ENCODE data around the gene MRGPRE. TPM values are rescaled to one million over a fixed set of nuclear protein-coding genes. Genes with fewer than 3 reads are reported as not detected.
A peak's percentile ranks its signal among the peaks of the same experiment; 100 is the strongest.

MRGPRE gene
- total RNA-seq, 1 experiment from 2014 or later = not detected

DNA sequence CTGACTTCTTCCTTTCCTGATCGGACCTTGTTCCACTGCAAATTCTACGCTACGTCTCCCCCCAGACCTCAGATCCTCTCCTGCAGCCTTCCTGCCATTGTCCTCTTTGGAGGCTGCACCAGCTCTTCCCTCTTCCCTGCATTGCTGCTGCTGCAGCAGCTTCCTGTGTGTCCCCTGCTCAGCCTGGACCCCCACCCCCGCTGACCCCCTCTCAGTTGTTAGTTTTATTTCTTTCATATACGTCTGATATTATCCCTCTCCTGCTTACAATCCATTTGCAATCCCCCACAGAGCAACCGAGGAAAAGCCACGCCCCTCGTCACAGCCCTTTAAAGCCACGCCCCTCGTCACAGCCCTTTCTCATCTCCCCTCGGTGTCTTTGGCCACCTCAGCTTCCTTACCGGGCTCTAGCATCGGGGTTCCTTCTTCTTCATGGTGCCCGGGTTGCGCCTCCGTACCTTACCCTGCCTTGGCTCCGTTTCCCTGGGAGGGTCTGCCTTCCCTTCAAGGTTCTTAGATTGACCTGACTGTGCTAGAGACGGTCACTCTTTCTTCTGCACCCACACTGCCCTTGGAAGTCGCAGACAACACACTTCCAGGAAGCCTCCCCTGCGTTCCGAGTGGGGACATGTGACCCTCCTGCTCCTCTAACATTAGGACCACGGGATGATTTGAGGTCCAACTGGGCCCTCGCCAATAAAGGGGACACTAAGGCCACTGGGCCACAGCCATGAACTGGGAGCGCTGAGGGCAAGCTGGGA lies 18.4 kb downstream of the MRGPRE start:
- no peaks in the 10 kb centered on the region; the same call in 1 of the 2 replicates for H3K27me3 Mint-ChIP-seq (ENCODE audit: low read depth)
- ChIA-PET POLR2A (no interaction called here), CTCF (interaction anchor here (0.6 to 1.3 kb wide), 3 partner anchors 10 to 103 kb away, joined by 3 to 4 read pairs (median 3); no protein-coding TSS in a partner anchor)
- ATAC-seq = no peak
- no peak overlapping the region for H3K27ac Mint-ChIP-seq
- peak overlapping the region; percentile 9; the same call in 1 of the 2 replicates for H3K4me3 Mint-ChIP-seq
- peak; percentile 29 for DNase-seq (ENCODE audit: low spot score)
- TF ChIP-seq IRF2 (CRISPR knock-in tag; IDR thresholded peaks at IDR 0.05; ENCODE audit: borderline replicate concordance, low read depth) (no peak), NR1H2 (CRISPR knock-in tag; IDR thresholded peaks at IDR 0.05) (no peak), ZNF138 (CRISPR knock-in tag; conservative IDR thresholded peaks at IDR 0.05) (no peak)
- no peaks in the 10 kb centered on the region; the same call in 1 of the 2 replicates for H3K36me3 Mint-ChIP-seq
- H3K4me1 Mint-ChIP-seq = peaks cover 33% of the 10 kb centered on the region
- H3K9me3 Mint-ChIP-seq = peaks cover 10% of the 10 kb centered on the region

DNA sequence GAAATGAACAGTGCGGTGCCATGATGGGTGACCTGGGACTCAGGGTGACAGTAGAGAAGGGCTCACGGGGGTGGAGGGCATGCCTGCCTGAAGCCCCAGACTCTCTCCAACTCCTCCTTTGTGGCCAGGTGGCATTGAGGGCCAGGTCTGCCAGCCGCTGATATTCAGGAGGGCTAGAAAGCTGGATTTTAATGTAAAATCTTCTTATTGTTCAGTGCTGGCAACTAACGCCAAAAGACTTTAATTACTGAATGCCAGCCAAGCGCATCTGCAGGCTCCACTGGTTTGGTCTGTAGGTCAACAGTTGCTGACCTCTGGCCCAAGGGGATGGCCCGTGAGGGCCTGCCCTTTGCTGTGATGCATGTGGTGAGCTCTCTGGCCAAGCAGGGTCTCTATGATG lies 23.9 kb downstream of the MRGPRE start:
- Mint-ChIP-seq H3K4me3 (no peak overlapping the region), H3K36me3 (no peaks in the 10 kb centered on the region; the same call in 1 of the 2 replicates), H3K9me3 (peaks cover 6% of the 10 kb centered on the region), H3K4me1 (peaks cover 10% of the 10 kb centered on the region), H3K27ac (no peak overlapping the region), H3K27me3 (ENCODE audit: low read depth) (peaks cover 23% of the 10 kb centered on the region)
- DNase-seq (ENCODE audit: low spot score) = no peak
- ChIA-PET CTCF (interaction anchor here (1.4 kb wide), 1 partner anchor 44 kb away, joined by 3 read pairs; the partner anchor contains the start of gene OSBPL5), POLR2A (no interaction called here)
- no peak for ATAC-seq
- TF ChIP-seq, protein P1, sequence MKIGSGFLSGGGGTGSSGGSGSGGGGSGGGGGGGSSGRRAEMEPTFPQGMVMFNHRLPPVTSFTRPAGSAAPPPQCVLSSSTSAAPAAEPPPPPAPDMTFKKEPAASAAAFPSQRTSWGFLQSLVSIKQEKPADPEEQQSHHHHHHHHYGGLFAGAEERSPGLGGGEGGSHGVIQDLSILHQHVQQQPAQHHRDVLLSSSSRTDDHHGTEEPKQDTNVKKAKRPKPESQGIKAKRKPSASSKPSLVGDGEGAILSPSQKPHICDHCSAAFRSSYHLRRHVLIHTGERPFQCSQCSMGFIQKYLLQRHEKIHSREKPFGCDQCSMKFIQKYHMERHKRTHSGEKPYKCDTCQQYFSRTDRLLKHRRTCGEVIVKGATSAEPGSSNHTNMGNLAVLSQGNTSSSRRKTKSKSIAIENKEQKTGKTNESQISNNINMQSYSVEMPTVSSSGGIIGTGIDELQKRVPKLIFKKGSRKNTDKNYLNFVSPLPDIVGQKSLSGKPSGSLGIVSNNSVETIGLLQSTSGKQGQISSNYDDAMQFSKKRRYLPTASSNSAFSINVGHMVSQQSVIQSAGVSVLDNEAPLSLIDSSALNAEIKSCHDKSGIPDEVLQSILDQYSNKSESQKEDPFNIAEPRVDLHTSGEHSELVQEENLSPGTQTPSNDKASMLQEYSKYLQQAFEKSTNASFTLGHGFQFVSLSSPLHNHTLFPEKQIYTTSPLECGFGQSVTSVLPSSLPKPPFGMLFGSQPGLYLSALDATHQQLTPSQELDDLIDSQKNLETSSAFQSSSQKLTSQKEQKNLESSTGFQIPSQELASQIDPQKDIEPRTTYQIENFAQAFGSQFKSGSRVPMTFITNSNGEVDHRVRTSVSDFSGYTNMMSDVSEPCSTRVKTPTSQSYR (CRISPR knock-in tag; IDR thresholded peaks at IDR 0.05) = no peak
- TF ChIP-seq ZNF121 (CRISPR knock-in tag; IDR thresholded peaks at IDR 0.05) = no peak
- TF ChIP-seq OVOL2 (CRISPR knock-in tag; IDR thresholded peaks at IDR 0.05; ENCODE audit: borderline replicate concordance) = no peak
- TF ChIP-seq, protein P2, sequence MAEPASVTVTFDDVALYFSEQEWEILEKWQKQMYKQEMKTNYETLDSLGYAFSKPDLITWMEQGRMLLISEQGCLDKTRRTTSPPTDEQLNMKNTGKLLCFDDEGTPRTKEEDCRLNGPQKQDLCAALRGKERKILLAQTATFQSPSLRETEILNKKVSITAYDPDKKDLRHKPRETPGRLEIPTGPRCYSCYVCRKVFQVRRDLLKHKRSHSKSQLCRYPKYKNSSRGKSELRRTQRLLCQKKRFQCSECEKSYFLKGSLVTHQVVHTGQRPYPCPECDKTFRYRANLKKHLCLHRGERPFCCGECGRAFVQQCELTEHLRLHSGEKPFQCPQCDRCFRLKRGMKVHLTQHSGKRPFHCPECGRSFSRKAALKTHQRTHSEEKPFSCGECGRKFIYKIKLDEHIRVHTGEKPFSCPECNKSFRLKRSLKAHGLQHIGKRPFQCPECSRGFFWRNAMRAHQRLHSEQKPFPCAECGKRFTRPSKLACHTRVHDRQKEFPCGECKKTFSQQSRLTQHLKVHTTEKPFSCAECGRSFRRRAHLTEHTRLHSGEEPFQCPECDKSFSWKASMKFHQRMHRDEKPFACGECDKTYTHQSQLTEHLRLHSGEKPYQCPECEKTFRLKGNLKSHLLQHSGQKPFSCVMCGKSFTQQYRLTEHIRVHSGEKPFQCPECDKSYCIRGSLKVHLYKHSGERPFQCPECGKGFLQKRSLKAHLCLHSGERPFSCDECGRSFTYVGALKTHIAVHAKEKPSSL (CRISPR knock-in tag; conservative IDR thresholded peaks at IDR 0.05) = no peak
- TF ChIP-seq, protein P3, sequence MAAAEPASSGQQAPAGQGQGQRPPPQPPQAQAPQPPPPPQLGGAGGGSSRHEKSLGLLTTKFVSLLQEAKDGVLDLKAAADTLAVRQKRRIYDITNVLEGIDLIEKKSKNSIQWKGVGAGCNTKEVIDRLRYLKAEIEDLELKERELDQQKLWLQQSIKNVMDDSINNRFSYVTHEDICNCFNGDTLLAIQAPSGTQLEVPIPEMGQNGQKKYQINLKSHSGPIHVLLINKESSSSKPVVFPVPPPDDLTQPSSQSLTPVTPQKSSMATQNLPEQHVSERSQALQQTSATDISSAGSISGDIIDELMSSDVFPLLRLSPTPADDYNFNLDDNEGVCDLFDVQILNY (CRISPR knock-in tag; IDR thresholded peaks at IDR 0.05) = no peak
- TF ChIP-seq, protein P4, sequence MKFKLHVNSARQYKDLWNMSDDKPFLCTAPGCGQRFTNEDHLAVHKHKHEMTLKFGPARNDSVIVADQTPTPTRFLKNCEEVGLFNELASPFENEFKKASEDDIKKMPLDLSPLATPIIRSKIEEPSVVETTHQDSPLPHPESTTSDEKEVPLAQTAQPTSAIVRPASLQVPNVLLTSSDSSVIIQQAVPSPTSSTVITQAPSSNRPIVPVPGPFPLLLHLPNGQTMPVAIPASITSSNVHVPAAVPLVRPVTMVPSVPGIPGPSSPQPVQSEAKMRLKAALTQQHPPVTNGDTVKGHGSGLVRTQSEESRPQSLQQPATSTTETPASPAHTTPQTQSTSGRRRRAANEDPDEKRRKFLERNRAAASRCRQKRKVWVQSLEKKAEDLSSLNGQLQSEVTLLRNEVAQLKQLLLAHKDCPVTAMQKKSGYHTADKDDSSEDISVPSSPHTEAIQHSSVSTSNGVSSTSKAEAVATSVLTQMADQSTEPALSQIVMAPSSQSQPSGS (CRISPR knock-in tag; IDR thresholded peaks at IDR 0.05; ENCODE audit: borderline replicate concordance, low read depth) = no peak
- TF ChIP-seq JAZF1 (CRISPR knock-in tag; IDR thresholded peaks at IDR 0.05) = no peak
- TF ChIP-seq, protein P5, sequence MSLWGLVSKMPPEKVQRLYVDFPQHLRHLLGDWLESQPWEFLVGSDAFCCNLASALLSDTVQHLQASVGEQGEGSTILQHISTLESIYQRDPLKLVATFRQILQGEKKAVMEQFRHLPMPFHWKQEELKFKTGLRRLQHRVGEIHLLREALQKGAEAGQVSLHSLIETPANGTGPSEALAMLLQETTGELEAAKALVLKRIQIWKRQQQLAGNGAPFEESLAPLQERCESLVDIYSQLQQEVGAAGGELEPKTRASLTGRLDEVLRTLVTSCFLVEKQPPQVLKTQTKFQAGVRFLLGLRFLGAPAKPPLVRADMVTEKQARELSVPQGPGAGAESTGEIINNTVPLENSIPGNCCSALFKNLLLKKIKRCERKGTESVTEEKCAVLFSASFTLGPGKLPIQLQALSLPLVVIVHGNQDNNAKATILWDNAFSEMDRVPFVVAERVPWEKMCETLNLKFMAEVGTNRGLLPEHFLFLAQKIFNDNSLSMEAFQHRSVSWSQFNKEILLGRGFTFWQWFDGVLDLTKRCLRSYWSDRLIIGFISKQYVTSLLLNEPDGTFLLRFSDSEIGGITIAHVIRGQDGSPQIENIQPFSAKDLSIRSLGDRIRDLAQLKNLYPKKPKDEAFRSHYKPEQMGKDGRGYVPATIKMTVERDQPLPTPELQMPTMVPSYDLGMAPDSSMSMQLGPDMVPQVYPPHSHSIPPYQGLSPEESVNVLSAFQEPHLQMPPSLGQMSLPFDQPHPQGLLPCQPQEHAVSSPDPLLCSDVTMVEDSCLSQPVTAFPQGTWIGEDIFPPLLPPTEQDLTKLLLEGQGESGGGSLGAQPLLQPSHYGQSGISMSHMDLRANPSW (CRISPR knock-in tag; conservative IDR thresholded peaks at IDR 0.05; ENCODE audit: low read depth) = no peak
- TF ChIP-seq, protein P6, sequence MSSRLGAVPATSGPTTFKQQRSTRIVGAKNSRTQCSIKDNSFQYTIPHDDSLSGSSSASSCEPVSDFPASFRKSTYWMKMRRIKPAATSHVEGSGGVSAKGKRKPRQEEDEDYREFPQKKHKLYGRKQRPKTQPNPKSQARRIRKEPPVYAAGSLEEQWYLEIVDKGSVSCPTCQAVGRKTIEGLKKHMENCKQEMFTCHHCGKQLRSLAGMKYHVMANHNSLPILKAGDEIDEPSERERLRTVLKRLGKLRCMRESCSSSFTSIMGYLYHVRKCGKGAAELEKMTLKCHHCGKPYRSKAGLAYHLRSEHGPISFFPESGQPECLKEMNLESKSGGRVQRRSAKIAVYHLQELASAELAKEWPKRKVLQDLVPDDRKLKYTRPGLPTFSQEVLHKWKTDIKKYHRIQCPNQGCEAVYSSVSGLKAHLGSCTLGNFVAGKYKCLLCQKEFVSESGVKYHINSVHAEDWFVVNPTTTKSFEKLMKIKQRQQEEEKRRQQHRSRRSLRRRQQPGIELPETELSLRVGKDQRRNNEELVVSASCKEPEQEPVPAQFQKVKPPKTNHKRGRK (CRISPR knock-in tag; IDR thresholded peaks at IDR 0.05; ENCODE audit: borderline replicate concordance) = no peak
- TF ChIP-seq, protein P7, sequence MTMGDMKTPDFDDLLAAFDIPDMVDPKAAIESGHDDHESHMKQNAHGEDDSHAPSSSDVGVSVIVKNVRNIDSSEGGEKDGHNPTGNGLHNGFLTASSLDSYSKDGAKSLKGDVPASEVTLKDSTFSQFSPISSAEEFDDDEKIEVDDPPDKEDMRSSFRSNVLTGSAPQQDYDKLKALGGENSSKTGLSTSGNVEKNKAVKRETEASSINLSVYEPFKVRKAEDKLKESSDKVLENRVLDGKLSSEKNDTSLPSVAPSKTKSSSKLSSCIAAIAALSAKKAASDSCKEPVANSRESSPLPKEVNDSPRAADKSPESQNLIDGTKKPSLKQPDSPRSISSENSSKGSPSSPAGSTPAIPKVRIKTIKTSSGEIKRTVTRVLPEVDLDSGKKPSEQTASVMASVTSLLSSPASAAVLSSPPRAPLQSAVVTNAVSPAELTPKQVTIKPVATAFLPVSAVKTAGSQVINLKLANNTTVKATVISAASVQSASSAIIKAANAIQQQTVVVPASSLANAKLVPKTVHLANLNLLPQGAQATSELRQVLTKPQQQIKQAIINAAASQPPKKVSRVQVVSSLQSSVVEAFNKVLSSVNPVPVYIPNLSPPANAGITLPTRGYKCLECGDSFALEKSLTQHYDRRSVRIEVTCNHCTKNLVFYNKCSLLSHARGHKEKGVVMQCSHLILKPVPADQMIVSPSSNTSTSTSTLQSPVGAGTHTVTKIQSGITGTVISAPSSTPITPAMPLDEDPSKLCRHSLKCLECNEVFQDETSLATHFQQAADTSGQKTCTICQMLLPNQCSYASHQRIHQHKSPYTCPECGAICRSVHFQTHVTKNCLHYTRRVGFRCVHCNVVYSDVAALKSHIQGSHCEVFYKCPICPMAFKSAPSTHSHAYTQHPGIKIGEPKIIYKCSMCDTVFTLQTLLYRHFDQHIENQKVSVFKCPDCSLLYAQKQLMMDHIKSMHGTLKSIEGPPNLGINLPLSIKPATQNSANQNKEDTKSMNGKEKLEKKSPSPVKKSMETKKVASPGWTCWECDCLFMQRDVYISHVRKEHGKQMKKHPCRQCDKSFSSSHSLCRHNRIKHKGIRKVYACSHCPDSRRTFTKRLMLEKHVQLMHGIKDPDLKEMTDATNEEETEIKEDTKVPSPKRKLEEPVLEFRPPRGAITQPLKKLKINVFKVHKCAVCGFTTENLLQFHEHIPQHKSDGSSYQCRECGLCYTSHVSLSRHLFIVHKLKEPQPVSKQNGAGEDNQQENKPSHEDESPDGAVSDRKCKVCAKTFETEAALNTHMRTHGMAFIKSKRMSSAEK (CRISPR knock-in tag; IDR thresholded peaks at IDR 0.05; ENCODE audit: borderline replicate concordance) = no peak
- TF ChIP-seq GABPB1 (CRISPR knock-in tag; IDR thresholded peaks at IDR 0.05) = no peak
- TF ChIP-seq, protein P8, sequence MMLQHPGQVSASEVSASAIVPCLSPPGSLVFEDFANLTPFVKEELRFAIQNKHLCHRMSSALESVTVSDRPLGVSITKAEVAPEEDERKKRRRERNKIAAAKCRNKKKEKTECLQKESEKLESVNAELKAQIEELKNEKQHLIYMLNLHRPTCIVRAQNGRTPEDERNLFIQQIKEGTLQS (CRISPR knock-in tag; conservative IDR thresholded peaks at IDR 0.05) = no peak
- TF ChIP-seq ZNF671 (CRISPR knock-in tag; IDR thresholded peaks at IDR 0.05) = no peak

Measured in WTC11 (cell line).